NCI-H2107 treated with DMSO at 0.1 percent for 48 hours (cell line): ENCODE results near the gene ZNF385C.

Experiments used
- DNase-seq: peaks from one replicate; lab custom pipeline; 2025; ENCODE audit not compliant: unreplicated experiment; lab: John Stamatoyannopoulos, UW

Gene ZNF385C

DNA sequence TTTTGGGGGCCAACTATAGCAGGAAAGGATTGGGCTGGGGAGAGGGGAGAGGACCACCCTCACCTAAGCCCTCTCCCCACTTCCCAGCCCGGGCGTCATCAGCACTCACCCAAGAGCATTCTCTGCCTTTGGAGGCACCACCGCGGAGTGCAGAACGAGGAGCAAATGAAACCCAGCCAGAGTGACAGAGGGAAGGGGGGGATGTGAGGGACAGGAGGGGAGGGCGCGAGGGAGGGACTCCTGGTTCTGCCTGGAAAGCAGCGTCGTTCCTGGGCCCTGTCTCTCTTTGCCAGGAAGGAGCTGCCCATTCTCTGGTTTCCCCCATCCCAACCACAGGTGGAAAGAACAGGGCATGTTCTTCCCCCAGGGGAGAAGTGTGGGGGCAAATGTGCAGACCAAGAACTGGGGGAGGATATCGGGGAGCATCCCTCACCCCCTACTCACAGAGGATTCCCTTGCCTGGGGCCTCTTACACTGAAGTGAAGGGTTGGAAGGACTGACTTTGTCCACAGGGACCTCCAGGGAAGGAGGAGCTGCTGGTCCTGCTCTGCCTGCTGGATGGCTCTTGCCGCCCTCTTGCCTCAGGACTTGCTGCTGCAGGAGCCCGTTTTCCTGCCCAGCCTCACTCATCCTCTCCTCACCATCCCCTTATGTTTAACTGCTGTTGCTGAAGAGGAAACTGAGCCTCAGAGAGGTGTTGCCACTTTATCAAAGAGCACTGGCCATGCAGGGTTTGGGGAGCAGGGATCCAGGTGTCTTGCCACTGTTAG, 44.4 kb downstream of the ZNF385C start:
- DNase-seq, result no peak

DNA sequence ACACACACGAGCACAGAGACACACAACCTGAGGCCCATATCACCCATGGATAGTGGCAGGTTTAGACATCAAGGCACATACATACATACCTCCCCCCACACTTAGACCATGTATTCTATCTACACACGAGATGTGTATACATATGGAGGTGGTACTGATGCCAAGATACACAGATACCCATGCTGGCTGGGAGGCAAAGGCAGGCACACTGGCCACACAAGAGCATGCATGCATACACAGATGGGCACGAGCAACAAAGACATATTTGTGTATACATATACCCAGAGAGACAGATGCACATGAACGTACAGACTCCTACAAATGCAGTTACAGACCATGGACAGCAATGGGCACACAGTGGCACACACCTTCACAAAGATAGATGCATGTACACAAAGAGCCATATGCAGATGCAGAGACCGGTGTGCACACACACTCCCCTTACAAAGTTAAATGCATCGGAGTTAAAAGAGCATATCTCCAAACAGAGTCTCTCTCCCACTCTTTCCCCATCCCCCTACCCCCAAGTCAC, 45.9 kb downstream of the ZNF385C start:
- no peak for DNase-seq

GRCh38 chr17:42051645-42052044, 46.6 kb downstream of the ZNF385C start:
- no peak for DNase-seq

- no peak for DNase-seq
Measured at GRCh38 chr17:42051013-42051400, 47.3 kb downstream of the ZNF385C start.

DNA sequence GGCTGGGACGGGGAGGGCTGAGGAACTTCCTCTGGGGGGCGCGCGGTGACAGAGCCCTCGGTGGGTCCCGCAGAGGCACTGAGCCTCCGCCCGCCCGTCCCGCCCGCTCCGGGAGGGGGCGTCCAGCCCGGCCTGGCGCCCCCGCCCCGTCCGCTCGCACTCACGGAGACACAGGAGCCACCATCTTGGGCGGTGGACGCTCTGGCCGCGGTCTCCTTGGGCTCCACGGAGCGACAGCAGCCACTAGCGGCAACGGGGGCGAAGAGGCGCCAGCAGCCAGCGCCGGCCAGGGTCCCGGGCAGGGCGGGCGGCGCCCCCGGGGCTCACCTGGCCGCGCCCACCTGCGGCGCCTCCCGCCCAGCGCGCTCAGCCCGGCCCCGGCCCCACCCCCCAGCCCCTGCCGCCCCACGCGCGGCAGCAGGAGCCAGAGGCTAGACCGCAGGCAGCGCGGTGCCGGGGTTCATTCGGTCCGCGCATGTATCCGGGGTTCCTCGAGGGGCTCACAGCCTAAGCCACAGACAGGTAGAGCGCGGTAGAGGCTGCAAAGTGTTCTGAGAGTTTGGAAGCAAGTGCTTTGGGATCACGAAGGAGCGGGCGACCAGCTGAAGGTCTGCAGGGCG, 47.8 kb downstream of the ZNF385C start, which contains the start of gene C17orf113:
Gene C17orf113, minus strand, starts transcription at position 209 of the 620 bp plus-strand sequence. CDS start 7,225 bp downstream, outside the sequence.
- DNase-seq, result no peak

DNA sequence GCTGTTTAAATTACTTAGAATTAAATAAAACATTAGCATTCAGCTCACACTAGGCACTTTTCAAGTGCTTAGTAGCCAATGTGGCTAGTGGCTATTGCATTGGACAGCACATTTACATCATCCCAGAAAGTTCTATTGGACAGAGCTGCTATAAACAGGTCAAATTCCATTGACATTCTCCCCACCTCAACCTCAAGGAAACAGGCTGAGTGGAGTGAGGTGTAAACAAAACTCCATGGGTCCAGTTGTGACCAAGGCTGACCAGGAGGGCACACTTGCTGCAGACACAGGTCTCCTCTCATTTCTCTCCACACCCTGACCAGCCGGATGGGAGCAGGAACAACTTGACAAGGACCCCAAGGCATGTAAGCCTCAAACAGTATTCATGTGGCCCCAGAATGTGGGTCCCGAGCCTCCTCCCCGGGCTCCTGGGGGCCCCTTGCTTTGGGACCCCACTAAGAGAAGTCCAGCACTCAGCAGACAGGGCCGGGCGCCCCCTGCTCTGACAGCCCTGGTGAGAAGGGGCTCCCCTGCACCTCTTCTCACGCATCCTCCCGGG, 48.4 kb downstream of the ZNF385C start:
- DNase-seq, result no peak

DNA sequence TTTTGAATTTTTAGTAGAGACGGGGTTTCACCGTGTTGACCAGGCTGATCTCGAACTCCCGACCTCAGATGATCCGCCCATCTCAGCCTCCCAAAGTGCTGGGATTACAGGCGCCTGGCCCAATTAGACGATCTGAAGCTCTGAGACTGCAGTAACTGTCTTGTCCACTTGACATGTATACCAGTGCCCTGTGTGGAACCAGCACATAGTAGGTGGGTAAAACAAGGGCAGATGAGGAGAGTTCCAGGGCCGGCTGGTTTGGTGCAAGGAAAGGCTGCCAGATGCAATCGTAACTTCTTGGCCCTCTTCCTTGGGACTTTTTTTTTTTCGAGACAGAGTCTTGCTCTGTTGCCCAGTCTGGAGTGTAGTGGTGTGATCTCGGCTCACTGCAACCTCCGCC, 50.9 kb downstream of the ZNF385C start:
- DNase-seq, result no peak

- no peak for DNase-seq
Measured at GRCh38 chr17:42045719-42046118, 52.6 kb downstream of the ZNF385C start.

- DNase-seq, result no peak
Measured at GRCh38 chr17:42042598-42043319, 55.5 kb downstream of the ZNF385C start.

DNA sequence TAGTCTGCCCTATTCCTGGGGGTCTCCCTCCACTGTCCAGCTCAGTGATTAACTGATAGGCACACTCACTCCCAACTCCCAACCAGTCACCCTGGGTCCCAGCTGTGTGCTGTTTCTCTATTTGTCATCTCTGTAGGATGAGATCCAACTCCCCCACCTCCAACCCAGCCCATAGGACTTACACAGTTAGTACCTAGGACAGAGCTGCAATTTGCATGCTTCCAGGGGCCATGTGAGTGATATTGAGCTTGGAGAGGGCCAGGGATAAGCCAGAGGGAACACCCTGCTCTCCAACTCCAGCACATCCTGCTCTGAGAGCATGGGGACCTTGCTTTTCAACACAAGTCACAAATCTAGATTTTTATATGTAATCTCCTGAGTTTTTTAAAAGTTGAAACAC, 56.7 kb downstream of the ZNF385C start:
- no peak for DNase-seq

DNA sequence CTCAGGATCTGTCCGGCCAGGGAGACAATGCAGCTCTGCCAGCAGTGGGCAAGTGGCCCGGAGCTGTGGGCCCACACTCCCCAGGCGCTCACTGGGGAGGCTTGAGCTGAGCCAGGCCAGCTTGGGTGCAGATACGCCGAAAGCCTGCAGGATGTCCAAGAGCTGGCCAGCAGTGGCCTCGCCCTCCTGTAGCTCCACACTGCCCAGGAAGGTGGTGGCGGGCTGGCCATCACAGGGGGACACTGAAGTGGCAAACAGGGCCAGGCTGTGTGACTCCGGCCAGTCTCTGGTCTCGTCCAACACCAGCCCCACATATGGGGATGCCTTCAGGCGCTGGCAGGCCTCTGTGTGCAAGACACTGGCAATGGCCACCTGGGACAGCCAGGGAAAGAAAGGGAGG, 57.5 kb downstream of the ZNF385C start:
- DNase-seq, result no peak

GRCh38 chr17:42039794-42040763, 58.2 kb downstream of the ZNF385C start:
- DNase-seq, result no peak

DNA sequence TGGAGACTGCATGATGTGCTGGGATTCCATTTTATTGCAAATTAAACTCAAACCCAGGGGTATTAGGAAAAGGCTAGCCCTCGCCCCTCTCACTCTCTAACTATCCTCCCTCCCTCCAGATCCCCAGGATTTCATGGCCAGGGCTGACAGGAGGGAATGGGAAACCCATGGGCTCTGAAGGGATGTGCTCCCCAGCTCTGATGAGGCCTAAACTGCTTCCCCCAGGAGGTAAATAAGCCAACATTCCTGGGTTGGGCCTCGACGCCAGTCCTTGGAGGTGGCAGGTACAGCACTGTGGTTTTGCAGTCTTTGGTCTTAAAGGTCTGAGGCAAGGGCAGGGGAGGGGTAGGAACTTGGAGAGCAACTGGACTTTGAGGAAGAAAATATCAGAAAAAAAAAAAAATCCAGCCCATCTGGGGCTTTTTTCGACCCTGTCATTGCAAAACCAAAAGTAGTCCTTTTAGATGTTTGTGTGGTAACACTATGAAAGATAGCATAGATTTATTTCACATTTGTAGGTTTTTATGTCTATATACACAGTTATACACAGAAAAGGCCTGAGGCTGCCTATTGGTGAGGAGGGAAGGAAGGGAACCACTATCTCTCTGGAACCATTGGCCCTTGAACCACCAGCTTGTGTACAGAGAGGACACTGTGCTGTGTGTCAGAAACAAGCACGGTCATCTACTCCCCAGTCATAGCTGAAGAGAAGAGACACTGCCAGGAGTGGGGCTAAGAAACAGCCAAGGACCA, 59.9 kb downstream of the ZNF385C start:
- no peak for DNase-seq

GRCh38 chr17:42034059-42034458, 64.2 kb downstream of the ZNF385C start:
- no peak for DNase-seq

DNA sequence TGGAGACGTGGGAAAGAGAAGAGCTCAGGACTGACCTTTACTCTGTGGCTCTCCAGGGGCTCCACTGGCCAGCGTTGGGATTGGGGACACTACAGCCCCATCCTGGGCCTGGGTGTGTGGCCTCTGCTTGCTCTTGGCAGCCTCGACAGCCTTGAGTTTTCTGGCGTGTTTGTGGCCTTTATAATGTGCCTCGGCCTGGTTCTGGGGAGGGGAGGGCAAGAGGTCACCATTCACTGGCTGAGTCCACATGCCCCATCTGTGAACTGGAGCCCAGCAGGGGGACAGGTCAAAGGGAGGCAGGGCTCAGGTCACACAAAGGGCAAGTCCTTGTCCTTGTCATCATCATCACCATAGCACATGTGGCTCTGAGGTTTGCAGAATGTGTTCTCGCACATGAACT, 66.7 kb downstream of the ZNF385C start:
- no peak for DNase-seq

DNA sequence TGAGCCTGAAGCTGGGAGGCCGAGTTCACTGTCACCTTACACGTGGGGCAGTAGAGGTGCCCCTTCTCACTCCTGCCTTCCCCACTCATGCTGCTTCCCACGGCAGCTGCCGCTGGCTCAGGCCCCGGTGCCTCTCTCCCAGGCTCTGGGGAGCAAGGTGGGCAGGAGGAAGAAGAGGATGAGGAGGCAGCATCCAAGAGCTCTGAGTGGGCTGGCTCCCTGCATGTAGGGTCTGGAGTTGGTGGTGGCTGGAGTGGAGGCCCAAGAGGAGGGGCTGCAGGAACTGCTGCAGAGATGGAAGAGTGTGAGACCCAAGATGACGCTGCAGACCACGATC, 69.5 kb downstream of the ZNF385C start:
- DNase-seq, result no peak

GRCh38 chr17:42027961-42028790, 70.1 kb downstream of the ZNF385C start:
- peak; percentile 14 for DNase-seq

DNA sequence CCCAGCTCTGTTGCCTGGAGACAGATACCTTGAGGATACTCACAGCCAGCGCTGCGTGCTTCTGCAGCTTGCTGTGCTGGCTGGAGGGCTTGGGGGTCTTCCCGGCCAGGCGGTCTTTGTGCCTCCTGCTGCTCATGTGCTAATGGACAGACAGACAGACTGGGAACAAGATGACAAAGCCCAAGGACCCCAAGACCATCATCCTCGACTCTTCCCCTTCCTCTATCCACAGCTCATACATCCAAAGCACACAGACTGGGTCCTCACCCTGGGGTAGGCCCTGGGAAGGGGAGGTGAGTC, 70.7 kb downstream of the ZNF385C start:
- DNase-seq, result no peak
